ENCODE results near the gene XRRA1. TPM values are rescaled to one million over a fixed set of nuclear protein-coding genes. Genes with fewer than 3 reads are reported as not detected.
A peak's percentile ranks its signal among the peaks of the same experiment; 100 is the strongest.

Gene XRRA1
- total RNA-seq, 4 donors from 2014 or later = 5.9 to 74.2 (median 26.9) TPM

DNA sequence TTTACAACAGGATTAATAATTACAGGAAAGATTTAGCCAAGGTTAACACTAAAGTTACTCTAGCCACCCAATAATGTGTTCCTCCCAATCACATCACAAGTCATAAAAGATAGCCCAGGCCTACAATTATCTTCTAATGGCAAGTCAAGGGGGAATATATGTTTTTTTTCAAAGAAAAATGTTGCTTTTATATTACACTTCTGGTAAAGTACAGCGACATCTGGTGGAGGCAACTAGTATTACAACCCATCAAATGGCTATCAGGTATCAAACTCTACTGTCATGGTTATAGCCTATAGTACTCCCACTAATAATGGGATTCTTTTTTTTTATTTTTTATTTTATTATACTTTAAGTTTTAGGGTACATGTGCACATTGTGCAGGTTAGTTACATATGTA lies 71.8 kb downstream of the XRRA1 start:
- H3K9me3 ChIP-seq = peaks cover 0 to 20% of the 10 kb centered on the region in 2 donors
- intact Hi-C loops (cut with DNase I; ENCODE audit: low total_unique reads) = no loop called here
- no peak for DNase-seq
- no peak overlapping the region for H3K27ac ChIP-seq
- TF ChIP-seq, protein P1, sequence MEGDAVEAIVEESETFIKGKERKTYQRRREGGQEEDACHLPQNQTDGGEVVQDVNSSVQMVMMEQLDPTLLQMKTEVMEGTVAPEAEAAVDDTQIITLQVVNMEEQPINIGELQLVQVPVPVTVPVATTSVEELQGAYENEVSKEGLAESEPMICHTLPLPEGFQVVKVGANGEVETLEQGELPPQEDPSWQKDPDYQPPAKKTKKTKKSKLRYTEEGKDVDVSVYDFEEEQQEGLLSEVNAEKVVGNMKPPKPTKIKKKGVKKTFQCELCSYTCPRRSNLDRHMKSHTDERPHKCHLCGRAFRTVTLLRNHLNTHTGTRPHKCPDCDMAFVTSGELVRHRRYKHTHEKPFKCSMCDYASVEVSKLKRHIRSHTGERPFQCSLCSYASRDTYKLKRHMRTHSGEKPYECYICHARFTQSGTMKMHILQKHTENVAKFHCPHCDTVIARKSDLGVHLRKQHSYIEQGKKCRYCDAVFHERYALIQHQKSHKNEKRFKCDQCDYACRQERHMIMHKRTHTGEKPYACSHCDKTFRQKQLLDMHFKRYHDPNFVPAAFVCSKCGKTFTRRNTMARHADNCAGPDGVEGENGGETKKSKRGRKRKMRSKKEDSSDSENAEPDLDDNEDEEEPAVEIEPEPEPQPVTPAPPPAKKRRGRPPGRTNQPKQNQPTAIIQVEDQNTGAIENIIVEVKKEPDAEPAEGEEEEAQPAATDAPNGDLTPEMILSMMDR (IDR thresholded peaks at IDR 0.05) = peak in 1 of 4 experiments; percentile 20
- no peak for TF ChIP-seq POLR2A (IDR thresholded peaks at IDR 0.05)
- no peaks in the 10 kb centered on the region for H3K4me1 ChIP-seq
- H3K4me3 ChIP-seq = no peak overlapping the region
- no peaks in the 10 kb centered on the region for H3K36me3 ChIP-seq
- H3K27me3 ChIP-seq = no peaks in the 10 kb centered on the region

DNA sequence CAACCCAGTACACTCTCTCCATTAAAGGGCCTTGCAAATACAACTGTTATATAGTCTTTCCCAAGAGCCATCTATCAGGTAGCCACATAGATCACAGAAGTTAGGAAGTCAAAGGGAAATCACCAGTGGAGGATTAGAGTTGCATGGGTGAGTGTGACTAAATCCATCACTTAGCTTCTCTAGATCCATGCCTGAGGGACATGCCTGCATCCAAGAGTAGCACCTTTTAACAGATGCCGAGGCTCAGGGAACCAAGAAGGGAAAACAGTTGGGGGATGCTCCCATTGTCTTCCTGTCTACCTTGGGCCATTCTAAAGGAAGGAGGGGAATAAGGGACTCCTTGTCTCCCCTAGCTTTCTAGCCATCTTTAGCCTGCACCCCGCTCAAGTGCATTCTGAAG lies 77.9 kb downstream of the XRRA1 start:
- intact Hi-C loops (cut with DNase I; ENCODE audit: low total_unique reads) = no loop called here
- H3K9me3 ChIP-seq = peaks cover 0 to 76% of the 10 kb centered on the region in 2 donors
- no peak overlapping the region for H3K27ac ChIP-seq
- no peaks in the 10 kb centered on the region for H3K27me3 ChIP-seq
- H3K4me3 ChIP-seq = no peak overlapping the region
- H3K36me3 ChIP-seq = no peaks in the 10 kb centered on the region
- TF ChIP-seq POLR2A (IDR thresholded peaks at IDR 0.05) = no peak
- TF ChIP-seq, protein P1 (IDR thresholded peaks at IDR 0.05) = no peak
- H3K4me1 ChIP-seq = no peaks in the 10 kb centered on the region
- no peak for DNase-seq

DNA sequence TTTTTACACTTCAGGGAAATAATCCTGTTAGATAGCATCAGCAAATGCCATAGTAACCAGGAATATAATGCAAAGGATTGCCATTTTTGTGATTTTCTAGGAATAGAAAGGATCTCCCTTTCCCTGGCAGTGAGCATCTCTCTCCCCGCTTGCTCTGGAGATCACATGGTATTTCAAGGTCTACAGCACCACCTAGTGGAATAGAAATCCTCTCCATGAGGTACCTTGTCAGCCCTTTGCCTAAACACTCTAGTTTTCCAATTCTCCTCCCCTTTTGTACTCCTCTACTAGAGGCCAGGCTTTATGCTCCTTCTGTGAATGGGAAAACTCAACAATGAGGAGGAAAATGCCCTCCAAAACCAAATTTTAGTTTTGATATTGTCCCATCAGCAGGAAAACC lies 78.4 kb downstream of the XRRA1 start:
- Histone ChIP-seq H3K27ac (no peak overlapping the region), H3K4me3 (no peak overlapping the region), H3K36me3 (no peaks in the 10 kb centered on the region), H3K4me1 (no peaks in the 10 kb centered on the region), H3K9me3 (peaks cover 0 to 82% of the 10 kb centered on the region in 2 donors), H3K27me3 (no peaks in the 10 kb centered on the region)
- intact Hi-C loops (cut with DNase I; ENCODE audit: low total_unique reads) = no loop called here
- DNase-seq = no peak
- TF ChIP-seq, protein P1 (IDR thresholded peaks at IDR 0.05) = no peak
- no peak for TF ChIP-seq POLR2A (IDR thresholded peaks at IDR 0.05)

DNA sequence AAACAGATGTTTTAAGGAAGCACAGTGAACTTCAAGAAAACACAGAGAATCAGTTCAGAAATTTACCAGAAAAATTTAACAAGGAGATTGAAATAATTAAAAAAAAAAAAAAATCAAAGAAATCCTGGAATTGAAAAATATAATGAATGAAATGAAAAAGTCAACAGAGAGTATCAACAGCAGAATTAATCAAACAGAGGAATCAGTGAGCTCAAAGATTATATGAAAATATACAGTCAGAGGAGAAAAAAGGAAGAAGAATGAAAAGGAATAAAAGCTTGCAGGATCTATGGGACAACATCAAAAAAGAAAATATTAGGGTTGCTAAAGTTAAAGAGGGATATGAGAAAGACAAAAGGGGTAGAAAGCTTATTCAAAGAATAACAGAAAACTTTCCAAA lies 82.3 kb downstream of the XRRA1 start:
- DNase-seq = no peak
- no peaks in the 10 kb centered on the region for H3K27me3 ChIP-seq
- H3K9me3 ChIP-seq = peaks cover 0 to 74% of the 10 kb centered on the region in 2 donors
- H3K4me1 ChIP-seq = no peaks in the 10 kb centered on the region
- TF ChIP-seq POLR2A (IDR thresholded peaks at IDR 0.05) = no peak
- TF ChIP-seq, protein P1 (IDR thresholded peaks at IDR 0.05) = no peak
- H3K4me3 ChIP-seq = no peak overlapping the region
- no peaks in the 10 kb centered on the region for H3K36me3 ChIP-seq
- intact Hi-C loops (cut with DNase I; ENCODE audit: low total_unique reads) = no loop called here
- H3K27ac ChIP-seq = no peak overlapping the region

DNA sequence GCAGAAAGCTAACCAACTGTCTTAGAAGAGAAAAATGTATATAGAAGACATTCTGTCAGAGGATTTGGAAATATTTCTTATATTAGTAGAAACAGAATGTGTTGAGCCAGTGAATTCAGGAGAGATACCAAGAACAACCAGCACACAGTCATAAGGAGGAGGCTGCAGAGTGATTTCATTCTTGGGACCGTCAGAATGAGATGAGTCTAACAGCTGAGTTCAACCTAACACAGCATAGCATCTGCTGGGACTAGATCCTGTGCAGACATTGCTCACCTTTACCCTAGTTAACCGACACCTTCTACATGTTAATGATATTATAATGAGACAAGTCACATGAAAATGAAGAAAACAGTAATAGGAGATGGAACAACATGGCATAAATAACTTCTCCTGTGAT lies 85.5 kb downstream of the XRRA1 start:
- Histone ChIP-seq H3K9me3 (peaks cover 0 to 42% of the 10 kb centered on the region in 2 donors), H3K36me3 (no peaks in the 10 kb centered on the region), H3K27ac (no peak overlapping the region), H3K4me3 (no peak overlapping the region), H3K4me1 (no peaks in the 10 kb centered on the region), H3K27me3 (no peaks in the 10 kb centered on the region)
- intact Hi-C loops (cut with DNase I; ENCODE audit: low total_unique reads) = no loop called here
- TF ChIP-seq POLR2A (IDR thresholded peaks at IDR 0.05) = no peak
- TF ChIP-seq, protein P1 (IDR thresholded peaks at IDR 0.05) = no peak
- no peak for DNase-seq

Measured in uterus (tissue), 4 donors.